Skeletal muscle satellite cell (primary cell): ENCODE data around the gene MTURN.
"Not testable (repeated sequence)": the region's sequence is repeated elsewhere in the genome, so short reads cannot be mapped to it uniquely, and the experiment has no call there.

ENCODE experiments used
- H3K27me3 ChIP-seq: 2 replicates; pipeline ENCODE4 v1.7.0; 2013; ENCODE audit warnings: low read length; ENCODE audit not compliant: control insufficient read depth, insufficient read depth
- H3K36me3 ChIP-seq: 2 replicates; pipeline ENCODE4 v1.7.0; 2013; ENCODE audit warnings: mild to moderate bottlenecking, control low read depth, low read length; ENCODE audit not compliant: insufficient read depth
- H3K4me1 ChIP-seq: 2 replicates; pipeline ENCODE4 v1.7.0; 2013; ENCODE audit warnings: low read length; ENCODE audit not compliant: control insufficient read depth, insufficient read depth
- H3K4me2 ChIP-seq: 2 replicates; pipeline ENCODE4 v1.7.0; 2013; ENCODE audit warnings: mild to moderate bottlenecking, low read length
- H3K4me3 ChIP-seq: 2 replicates; pipeline ENCODE4 v1.7.0; 2013; ENCODE audit warnings: low read length
- H3K9ac ChIP-seq: 2 replicates; pipeline ENCODE4 v1.7.0; 2013; ENCODE audit warnings: mild to moderate bottlenecking, low read depth, low read length, moderate library complexity
- H3K9me3 ChIP-seq: replicated peaks from 2 replicates; pipeline ENCODE4 v1.7.0; 2013; ENCODE audit warnings: mild to moderate bottlenecking, control low read depth, low read length

The MTURN gene

GRCh38 chr7:30183749-30184369 is 49.1 kb downstream of the MTURN start:
- Histone ChIP-seq H3K4me3 (no peak overlapping the region), H3K9ac (no peak overlapping the region), H3K27me3 (no peaks in the 10 kb centered on the region), H3K4me2 (no peak overlapping the region), H3K4me1 (peaks cover 6% of the 10 kb centered on the region), H3K36me3 (no peaks in the 10 kb centered on the region), H3K9me3 (no peaks in the 10 kb centered on the region)

GRCh38 chr7:30184791-30185487 is 50.2 kb downstream of the MTURN start:
- H3K36me3 ChIP-seq = no peaks in the 10 kb centered on the region
- H3K4me2 ChIP-seq = no peak overlapping the region
- H3K9ac ChIP-seq = no peak overlapping the region
- H3K9me3 ChIP-seq = no peaks in the 10 kb centered on the region
- no peak overlapping the region for H3K4me3 ChIP-seq
- peaks cover 6% of the 10 kb centered on the region for H3K4me1 ChIP-seq
- no peaks in the 10 kb centered on the region for H3K27me3 ChIP-seq

- H3K4me3 ChIP-seq = no peak overlapping the region
Measured at GRCh38 chr7:30185496-30185895, 50.7 kb downstream of the MTURN start.

GRCh38 chr7:30186725-30187124 is 51.9 kb downstream of the MTURN start:
- H3K4me2 ChIP-seq = no peak overlapping the region
- no peaks in the 10 kb centered on the region for H3K36me3 ChIP-seq
- H3K27me3 ChIP-seq = no peaks in the 10 kb centered on the region
- no peak overlapping the region for H3K4me3 ChIP-seq
- no peaks in the 10 kb centered on the region for H3K9me3 ChIP-seq
- peaks cover 6% of the 10 kb centered on the region for H3K4me1 ChIP-seq
- H3K9ac ChIP-seq = no peak overlapping the region

More at GRCh38 chr7:30185496-30185895, 50.7 kb downstream of the MTURN start:
- no peaks in the 10 kb centered on the region for H3K36me3 ChIP-seq
- no peak overlapping the region for H3K4me2 ChIP-seq
- H3K27me3 ChIP-seq = no peaks in the 10 kb centered on the region
- peaks cover 6% of the 10 kb centered on the region for H3K4me1 ChIP-seq
- H3K9ac ChIP-seq = no peak overlapping the region
- no peaks in the 10 kb centered on the region for H3K9me3 ChIP-seq

GRCh38 chr7:30187513-30187912 is 52.7 kb downstream of the MTURN start:
- no peak overlapping the region for H3K4me2 ChIP-seq
- H3K4me1 ChIP-seq = peaks cover 6% of the 10 kb centered on the region
- H3K27me3 ChIP-seq = no peaks in the 10 kb centered on the region
- no peaks in the 10 kb centered on the region for H3K36me3 ChIP-seq
- no peaks in the 10 kb centered on the region for H3K9me3 ChIP-seq
- H3K9ac ChIP-seq = no peak overlapping the region
- H3K4me3 ChIP-seq = no peak overlapping the region

GRCh38 chr7:30188381-30188780 is 53.6 kb downstream of the MTURN start:
- H3K4me1 ChIP-seq, H3K9ac ChIP-seq, H3K4me2 ChIP-seq, H3K27me3 ChIP-seq, H3K9me3 ChIP-seq, H3K36me3 ChIP-seq, H3K4me3 ChIP-seq: not testable (repeated sequence)

GRCh38 chr7:30188811-30189210 is 54.0 kb downstream of the MTURN start:
- H3K9me3 ChIP-seq = no peaks in the 10 kb centered on the region
- no peaks in the 10 kb centered on the region for H3K27me3 ChIP-seq
- H3K36me3 ChIP-seq = no peaks in the 10 kb centered on the region
- H3K4me1 ChIP-seq = peaks cover 6% of the 10 kb centered on the region
- no peak overlapping the region for H3K9ac ChIP-seq
- no peak overlapping the region for H3K4me2 ChIP-seq
- no peak overlapping the region for H3K4me3 ChIP-seq

GRCh38 chr7:30191809-30192208 is 57.0 kb downstream of the MTURN start:
- no peaks in the 10 kb centered on the region for H3K4me1 ChIP-seq

GRCh38 chr7:30193336-30193943 is 58.7 kb downstream of the MTURN start:
- peaks cover 13% of the 10 kb centered on the region for H3K9me3 ChIP-seq
- H3K9ac ChIP-seq = no peak overlapping the region
- H3K4me3 ChIP-seq = no peak overlapping the region

More at GRCh38 chr7:30191809-30192208, 57.0 kb downstream of the MTURN start:
- H3K27me3 ChIP-seq = no peaks in the 10 kb centered on the region
- H3K4me2 ChIP-seq = no peak overlapping the region
- H3K4me3 ChIP-seq = no peak overlapping the region
- no peaks in the 10 kb centered on the region for H3K36me3 ChIP-seq
- peaks cover 12% of the 10 kb centered on the region for H3K9me3 ChIP-seq
- H3K9ac ChIP-seq = no peak overlapping the region

GRCh38 chr7:30196408-30196807 is 61.6 kb downstream of the MTURN start:
- Histone ChIP-seq H3K4me3 (no peak overlapping the region), H3K36me3 (no peaks in the 10 kb centered on the region), H3K9me3 (peaks cover 13% of the 10 kb centered on the region), H3K9ac (no peak overlapping the region), H3K4me1 (no peaks in the 10 kb centered on the region), H3K4me2 (no peak overlapping the region), H3K27me3 (no peaks in the 10 kb centered on the region)

More at GRCh38 chr7:30193336-30193943, 58.7 kb downstream of the MTURN start:
- Histone ChIP-seq H3K27me3 (no peaks in the 10 kb centered on the region), H3K4me1 (no peaks in the 10 kb centered on the region), H3K4me2 (no peak overlapping the region), H3K36me3 (no peaks in the 10 kb centered on the region)

GRCh38 chr7:30197438-30197837 is 62.7 kb downstream of the MTURN start:
- H3K27me3 ChIP-seq = no peaks in the 10 kb centered on the region
- no peak overlapping the region for H3K4me3 ChIP-seq
- no peaks in the 10 kb centered on the region for H3K36me3 ChIP-seq
- peaks cover 13% of the 10 kb centered on the region for H3K9me3 ChIP-seq
- no peak overlapping the region for H3K9ac ChIP-seq
- no peak overlapping the region for H3K4me2 ChIP-seq
- H3K4me1 ChIP-seq = no peaks in the 10 kb centered on the region
